GM12891 (cell line): ENCODE results near the gene KDM6A.
"Not testable (repeated sequence)": the region's sequence is repeated elsewhere in the genome, so short reads cannot be mapped to it uniquely, and the experiment has no call there.

ENCODE experiments used
- DNase-seq: peaks from one replicate; pipeline ENCODE4 v3.0.0; 2011; ENCODE audit warnings: low spot score; ENCODE audit not compliant: insufficient read length
- FAIRE-seq: peaks from 2 replicates; lab custom pipeline; 2011; peaks lifted over from hg19 to GRCh38; lab: Jason Lieb, UNC
- PAX5 ChIP-seq: IDR thresholded peaks from 2 replicates; pipeline ENCODE4 v1.6.1; 2011; ENCODE audit warnings: low read length, moderate library complexity, mild to moderate bottlenecking; ENCODE audit not compliant: insufficient read depth, severe bottlenecking
- POLR2A ChIP-seq: IDR thresholded peaks from 2 replicates; pipeline ENCODE4 v1.6.1; 2011; ENCODE audit warnings: low read depth, low read length, control low read depth
- POLR2AphosphoS5 ChIP-seq: IDR thresholded peaks from 2 replicates; pipeline ENCODE4 v1.6.1; 2011; ENCODE audit warnings: low read depth, low read length, control low read depth
- POU2F2 ChIP-seq: IDR thresholded peaks from 2 replicates; pipeline ENCODE4 v1.6.1; 2011; ENCODE audit warnings: low read depth, mild to moderate bottlenecking, control low read depth, low read length, moderate library complexity
- SPI1 ChIP-seq: IDR thresholded peaks from 2 replicates; pipeline ENCODE4 v1.6.1; 2011; ENCODE audit warnings: low read depth, low read length, control low read depth
- TAF1 ChIP-seq: IDR thresholded peaks from 2 replicates; pipeline ENCODE4 v1.6.1; 2011; ENCODE audit warnings: low read depth, low read length, control low read depth

KDM6A gene

GRCh38 chrX:44884944-44885343, 12.0 kb downstream of the KDM6A start:
- no peak for DNase-seq
- no peak for FAIRE-seq
- TF ChIP-seq SPI1: no peak
- TF ChIP-seq TAF1: no peak
- no peak for TF ChIP-seq POLR2A
- TF ChIP-seq POU2F2: no peak
- no peak for TF ChIP-seq PAX5
- no peak for TF ChIP-seq POLR2AphosphoS5

GRCh38 chrX:44889824-44890223, 16.8 kb downstream of the KDM6A start:
- no peak for FAIRE-seq
- no peak for DNase-seq
- no peak for TF ChIP-seq SPI1
- TF ChIP-seq POLR2A: no peak
- no peak for TF ChIP-seq POU2F2

- no peak for DNase-seq
- TF ChIP-seq POLR2A: no peak
- no peak for FAIRE-seq
These were observed 17.3 kb downstream of the KDM6A start for GRCh38 chrX:44890247-44890646.

GRCh38 chrX:44890687-44891086, 17.7 kb downstream of the KDM6A start:
- FAIRE-seq, DNase-seq: not testable (repeated sequence)

- no peak for DNase-seq
- FAIRE-seq: no peak
- TF ChIP-seq POLR2A (no peak), POLR2AphosphoS5 (no peak), POU2F2 (no peak), TAF1 (no peak), PAX5 (no peak), SPI1 (no peak)
These were observed 18.7 kb downstream of the KDM6A start for GRCh38 chrX:44891642-44892041.

GRCh38 chrX:44896876-44897186, 23.8 kb downstream of the KDM6A start:
- FAIRE-seq (no peak), DNase-seq (no peak)
- TF ChIP-seq SPI1: no peak
- no peak for TF ChIP-seq PAX5
- no peak for TF ChIP-seq POLR2AphosphoS5
- TF ChIP-seq TAF1: no peak
- no peak for TF ChIP-seq POU2F2
- TF ChIP-seq POLR2A: no peak

GRCh38 chrX:44897539-44897938, 24.6 kb downstream of the KDM6A start:
- DNase-seq: no peak
- no peak for TF ChIP-seq TAF1
- TF ChIP-seq SPI1: no peak
- no peak for TF ChIP-seq POLR2A
- TF ChIP-seq POLR2AphosphoS5: no peak
- no peak for TF ChIP-seq POU2F2
- no peak for TF ChIP-seq PAX5
- peak; percentile 54 for FAIRE-seq

GRCh38 chrX:44898411-44899221, 25.6 kb downstream of the KDM6A start:
- DNase-seq (no peak), FAIRE-seq (peak; percentile 87)
- TF ChIP-seq SPI1 (no peak), PAX5 (no peak), POU2F2 (no peak), POLR2AphosphoS5 (no peak), POLR2A (no peak), TAF1 (no peak)

GRCh38 chrX:44899946-44900345, 27.0 kb downstream of the KDM6A start:
- no peak for TF ChIP-seq POLR2AphosphoS5
- TF ChIP-seq PAX5: no peak
- no peak for TF ChIP-seq SPI1
- no peak for TF ChIP-seq TAF1
- no peak for TF ChIP-seq POLR2A
- no peak for TF ChIP-seq POU2F2
- FAIRE-seq: no peak
- DNase-seq: no peak

- no peak for FAIRE-seq
- TF ChIP-seq POLR2A (no peak), POLR2AphosphoS5 (no peak), SPI1 (no peak), TAF1 (no peak), POU2F2 (no peak), PAX5 (no peak)
- DNase-seq: no peak
These were observed 30.1 kb downstream of the KDM6A start for GRCh38 chrX:44903107-44903506.

GRCh38 chrX:44903830-44904530, 31.0 kb downstream of the KDM6A start:
- no peak for FAIRE-seq
- no peak for DNase-seq
- TF ChIP-seq POLR2A (no peak), TAF1 (no peak)
